HEK293T (cell line): ENCODE data around the gene GAS2L1.

Source experiments
- BHLHE40 ChIP-seq: fragments of 450-650 bp; IDR thresholded peaks from 2 replicates; pipeline ENCODE4 v1.6.1; 2016; ENCODE audit warnings: mild to moderate bottlenecking, moderate library complexity, borderline replicate concordance
- ELF4 ChIP-seq: fragments of 450-650 bp; IDR thresholded peaks from 2 replicates; pipeline ENCODE4 v1.6.1; 2017; ENCODE audit warnings: antibody characterized with exemption
- FOXA1 ChIP-seq: fragments of 450-650 bp; IDR thresholded peaks from 2 replicates; pipeline ENCODE4 v1.6.1; 2016; ENCODE audit warnings: mild to moderate bottlenecking
- L3MBTL2 ChIP-seq: fragments of 450-650 bp; conservative IDR thresholded peaks from 2 replicates; pipeline ENCODE4 v1.6.1; 2016; ENCODE audit warnings: mild to moderate bottlenecking
- SP1 ChIP-seq: fragments of 450-650 bp; IDR thresholded peaks from 2 replicates; pipeline ENCODE4 v1.6.1; 2017

- TF ChIP-seq L3MBTL2 (no peak), SP1 (no peak), BHLHE40 (no peak), FOXA1 (no peak), ELF4 (no peak)
Measured at GRCh38 chr22:29328566-29329500, 22.4 kb downstream of the GAS2L1 start.
